ENCODE data around the gene SSBP4. TPM values are rescaled to one million over a fixed set of nuclear protein-coding genes. Genes with fewer than 3 reads are reported as not detected.

Gene SSBP4
- total RNA-seq, 1 experiment from 2014 or later, result 46.2 TPM

DNA sequence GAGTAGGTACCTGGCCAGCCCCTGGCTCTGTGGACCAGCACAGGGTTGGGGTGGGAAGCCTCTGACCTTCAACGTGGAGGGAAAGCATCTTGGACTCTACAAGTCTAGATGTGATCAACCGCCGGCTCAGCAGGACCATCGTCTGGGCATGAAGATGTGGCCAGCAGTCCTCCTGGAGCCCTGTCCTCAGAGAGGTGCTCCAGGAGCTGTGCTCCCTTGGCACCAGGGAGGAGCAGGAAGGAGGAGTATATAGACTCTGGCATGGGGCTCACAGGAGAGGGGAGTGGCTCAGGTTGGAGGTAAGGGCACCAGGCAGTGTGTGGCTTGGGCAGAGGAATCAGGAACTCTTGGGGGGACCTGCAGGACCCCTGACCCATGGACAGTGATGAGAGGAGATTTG lies 37.1 kb downstream of the SSBP4 start:
- Mint-ChIP-seq H3K4me1 (ENCODE audit: low read depth, unreplicated experiment) (peaks cover 4% of the 10 kb centered on the region), H3K27me3 (ENCODE audit: insufficient read depth, unreplicated experiment) (no peaks in the 10 kb centered on the region), H3K9me3 (ENCODE audit: unreplicated experiment) (no peaks in the 10 kb centered on the region), H3K4me3 (ENCODE audit: unreplicated experiment) (no peak overlapping the region), H3K27ac (ENCODE audit: unreplicated experiment) (no peak overlapping the region), H3K36me3 (ENCODE audit: insufficient read depth, unreplicated experiment) (peaks cover 16% of the 10 kb centered on the region)
- CTCF ChIA-PET, result no interaction called here
- no peak for DNase-seq
- Histone ChIP-seq H3K36me3 (ENCODE audit: control insufficient read depth, insufficient read depth, low read length) (peaks cover 2% of the 10 kb centered on the region), H3K4me1 (peaks cover 23% of the 10 kb centered on the region), H3K27me3 (replicated peaks; ENCODE audit: control insufficient read depth, insufficient read depth, low read length) (no peaks in the 10 kb centered on the region), H3K4me3 (ENCODE audit: low read depth, low read length) (no peak overlapping the region), H3K9me3 (no peaks in the 10 kb centered on the region)
- POLR2A ChIA-PET, result no interaction called here
- intact Hi-C loops (cut with micrococcal nuclease; ENCODE audit: unreplicated experiment), result no loop called here
- BruUV-seq (replicated peaks), result no TSS peak
- TF ChIP-seq, protein P1, sequence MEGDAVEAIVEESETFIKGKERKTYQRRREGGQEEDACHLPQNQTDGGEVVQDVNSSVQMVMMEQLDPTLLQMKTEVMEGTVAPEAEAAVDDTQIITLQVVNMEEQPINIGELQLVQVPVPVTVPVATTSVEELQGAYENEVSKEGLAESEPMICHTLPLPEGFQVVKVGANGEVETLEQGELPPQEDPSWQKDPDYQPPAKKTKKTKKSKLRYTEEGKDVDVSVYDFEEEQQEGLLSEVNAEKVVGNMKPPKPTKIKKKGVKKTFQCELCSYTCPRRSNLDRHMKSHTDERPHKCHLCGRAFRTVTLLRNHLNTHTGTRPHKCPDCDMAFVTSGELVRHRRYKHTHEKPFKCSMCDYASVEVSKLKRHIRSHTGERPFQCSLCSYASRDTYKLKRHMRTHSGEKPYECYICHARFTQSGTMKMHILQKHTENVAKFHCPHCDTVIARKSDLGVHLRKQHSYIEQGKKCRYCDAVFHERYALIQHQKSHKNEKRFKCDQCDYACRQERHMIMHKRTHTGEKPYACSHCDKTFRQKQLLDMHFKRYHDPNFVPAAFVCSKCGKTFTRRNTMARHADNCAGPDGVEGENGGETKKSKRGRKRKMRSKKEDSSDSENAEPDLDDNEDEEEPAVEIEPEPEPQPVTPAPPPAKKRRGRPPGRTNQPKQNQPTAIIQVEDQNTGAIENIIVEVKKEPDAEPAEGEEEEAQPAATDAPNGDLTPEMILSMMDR (IDR thresholded peaks at IDR 0.05; ENCODE audit: insufficient read depth in 1 of 2, low read depth in 1 of 2, low read length in 1 of 2, severe bottlenecking in 1 of 2, unreplicated experiment in 1 of 2), result no peak

DNA sequence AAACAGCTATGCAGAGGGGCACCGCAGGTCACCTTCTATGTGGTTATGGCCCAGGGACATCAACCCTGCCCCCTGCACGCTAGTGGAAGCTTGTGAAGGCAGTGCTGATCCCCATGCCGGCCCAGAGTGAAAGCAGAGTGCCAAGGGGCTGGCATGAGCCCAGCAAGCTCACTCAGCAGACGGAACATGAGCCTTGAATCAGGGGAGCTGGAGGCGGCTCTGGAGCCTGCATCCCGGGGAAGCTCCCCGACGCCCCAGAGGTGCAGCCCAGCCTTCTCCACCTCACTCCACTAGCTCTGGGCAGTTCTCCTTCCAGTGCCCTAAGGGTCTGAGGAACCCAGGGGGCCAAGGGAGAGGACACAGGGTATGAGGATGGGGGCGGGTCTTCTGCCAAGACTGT lies 37.8 kb downstream of the SSBP4 start:
- ChIA-PET CTCF (no interaction called here), POLR2A (interaction anchor here (0.6 kb wide), 1 partner anchor 10 kb away, joined by 4 read pairs; no protein-coding TSS in a partner anchor)
- no peak overlapping the region for H3K4me3 ChIP-seq (ENCODE audit: low read depth, low read length)
- no TSS peak for BruUV-seq (replicated peaks)
- no peaks in the 10 kb centered on the region for H3K9me3 ChIP-seq
- H3K36me3 ChIP-seq (ENCODE audit: control insufficient read depth, insufficient read depth, low read length), result peaks cover 4% of the 10 kb centered on the region
- Mint-ChIP-seq H3K27ac (ENCODE audit: unreplicated experiment) (no peak overlapping the region), H3K27me3 (ENCODE audit: insufficient read depth, unreplicated experiment) (no peaks in the 10 kb centered on the region), H3K9me3 (ENCODE audit: unreplicated experiment) (no peaks in the 10 kb centered on the region), H3K4me3 (ENCODE audit: unreplicated experiment) (no peak overlapping the region), H3K4me1 (ENCODE audit: low read depth, unreplicated experiment) (peaks cover 4% of the 10 kb centered on the region), H3K36me3 (ENCODE audit: insufficient read depth, unreplicated experiment) (peaks cover 22% of the 10 kb centered on the region)
- TF ChIP-seq, protein P1 (IDR thresholded peaks at IDR 0.05; ENCODE audit: insufficient read depth in 1 of 2, low read depth in 1 of 2, low read length in 1 of 2, severe bottlenecking in 1 of 2, unreplicated experiment in 1 of 2), result no peak
- no peaks in the 10 kb centered on the region for H3K27me3 ChIP-seq (replicated peaks; ENCODE audit: control insufficient read depth, insufficient read depth, low read length)
- intact Hi-C loops (cut with micrococcal nuclease; ENCODE audit: unreplicated experiment), result no loop called here
- no peak for DNase-seq
- H3K4me1 ChIP-seq, result peaks cover 28% of the 10 kb centered on the region

DNA sequence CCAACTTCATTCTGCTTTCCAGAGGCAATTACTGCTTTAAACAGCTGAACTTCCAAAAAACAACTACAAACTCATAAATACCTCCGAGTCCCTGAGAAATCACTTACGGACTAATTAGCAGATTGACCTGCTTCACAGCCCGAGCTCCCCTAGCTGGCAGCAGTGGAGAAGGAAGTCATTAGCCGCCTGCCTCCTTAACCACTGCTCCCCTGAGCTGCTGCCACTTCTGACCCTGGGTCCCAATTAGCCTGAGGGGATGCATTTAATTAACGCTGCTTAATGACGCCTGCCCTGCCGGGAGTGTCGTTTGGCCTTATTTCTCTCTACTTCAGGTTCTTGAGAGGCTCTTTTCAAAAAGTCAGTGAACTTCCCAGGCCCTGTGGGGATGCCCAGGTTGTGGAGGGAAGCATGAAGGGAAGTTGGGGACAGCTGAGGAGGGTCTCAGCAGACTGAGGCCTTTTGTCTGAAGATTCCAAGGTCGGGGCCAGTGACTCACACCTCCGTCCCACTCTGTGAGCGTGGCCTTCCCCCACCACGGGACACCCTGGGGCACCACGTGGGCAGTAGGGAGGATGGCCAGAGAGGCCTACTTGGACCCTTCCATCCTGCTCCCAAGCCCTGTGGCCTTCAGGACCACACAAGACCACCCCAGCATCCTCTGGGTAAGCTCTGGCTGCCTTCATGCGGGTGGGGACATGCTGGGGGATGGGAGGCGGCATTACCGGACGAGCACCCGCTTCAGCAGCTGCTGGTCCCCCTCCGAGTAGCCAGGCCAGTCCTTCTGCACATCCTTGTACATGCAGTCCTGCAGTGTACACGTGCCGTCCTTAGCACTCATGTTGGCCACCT lies 38.5 kb downstream of the SSBP4 start:
- Mint-ChIP-seq H3K27me3 (ENCODE audit: insufficient read depth, unreplicated experiment) (no peaks in the 10 kb centered on the region), H3K27ac (ENCODE audit: unreplicated experiment) (peak overlapping the region; percentile 51), H3K4me3 (ENCODE audit: unreplicated experiment) (no peak overlapping the region), H3K4me1 (ENCODE audit: low read depth, unreplicated experiment) (peaks cover 4% of the 10 kb centered on the region), H3K9me3 (ENCODE audit: unreplicated experiment) (no peaks in the 10 kb centered on the region), H3K36me3 (ENCODE audit: insufficient read depth, unreplicated experiment) (peaks cover 24% of the 10 kb centered on the region)
- Histone ChIP-seq H3K4me3 (ENCODE audit: low read depth, low read length) (no peak overlapping the region), H3K36me3 (ENCODE audit: control insufficient read depth, insufficient read depth, low read length) (peaks cover 4% of the 10 kb centered on the region), H3K27me3 (replicated peaks; ENCODE audit: control insufficient read depth, insufficient read depth, low read length) (no peaks in the 10 kb centered on the region), H3K9me3 (no peaks in the 10 kb centered on the region), H3K4me1 (peaks cover 28% of the 10 kb centered on the region)
- POLR2A ChIA-PET, result no interaction called here
- intact Hi-C loops (cut with micrococcal nuclease; ENCODE audit: unreplicated experiment), result no loop called here
- no TSS peak for BruUV-seq (replicated peaks)
- CTCF ChIA-PET, result no interaction called here
- DNase-seq, result no peak
- TF ChIP-seq, protein P1 (IDR thresholded peaks at IDR 0.05; ENCODE audit: insufficient read depth in 1 of 2, low read depth in 1 of 2, low read length in 1 of 2, severe bottlenecking in 1 of 2, unreplicated experiment in 1 of 2), result no peak

Measured in Caco-2 (cell line).